ENCODE results near the gene TRAPPC11.

Gene TRAPPC11

DNA sequence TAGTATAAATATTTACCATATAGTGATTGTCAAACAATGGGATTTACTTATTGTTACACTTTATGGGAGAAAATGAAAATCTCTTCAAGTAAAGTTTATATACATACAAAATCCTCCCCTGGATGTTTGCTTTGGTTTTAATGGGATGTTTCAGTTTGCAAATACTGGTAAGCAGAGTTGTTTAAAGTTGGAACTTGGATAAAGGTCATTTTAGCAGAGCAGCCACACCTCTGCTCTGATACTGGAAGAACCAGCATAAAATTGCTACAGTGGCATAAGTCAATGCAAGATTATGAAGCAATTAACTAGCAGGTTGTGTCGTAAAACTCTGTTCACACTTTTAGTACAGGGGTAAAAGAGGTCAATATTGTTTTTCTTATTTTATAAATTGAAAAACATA is 101.2 kb downstream of the TRAPPC11 start:
- DNase-seq: no peak
